GM18526 (cell line): ENCODE measurements around the gene FNDC3B.

ENCODE experiments used
- POLR2A ChIP-seq: IDR thresholded peaks from 3 replicates; pipeline ENCODE4 v1.6.1; 2011; ENCODE audit not compliant: insufficient read length; ENCODE audit errors: extremely low read depth

FNDC3B gene

GRCh38 chr3:172138792-172139507, 99.6 kb downstream of the FNDC3B start:
- TF ChIP-seq POLR2A: no peak

- no peak for TF ChIP-seq POLR2A
These were observed 100.3 kb downstream of the FNDC3B start for GRCh38 chr3:172139528-172140276.

- no peak for TF ChIP-seq POLR2A
These were observed 101.4 kb downstream of the FNDC3B start for GRCh38 chr3:172140499-172141391.

- no peak for TF ChIP-seq POLR2A
These were observed 102.9 kb downstream of the FNDC3B start for GRCh38 chr3:172142051-172142863.

GRCh38 chr3:172142864-172143451, 103.6 kb downstream of the FNDC3B start:
- TF ChIP-seq POLR2A: no peak

- TF ChIP-seq POLR2A: no peak
These were observed 104.5 kb downstream of the FNDC3B start for GRCh38 chr3:172143739-172144497.

GRCh38 chr3:172144601-172145000, 105.2 kb downstream of the FNDC3B start:
- TF ChIP-seq POLR2A: no peak

GRCh38 chr3:172145031-172145686, 105.8 kb downstream of the FNDC3B start:
- TF ChIP-seq POLR2A: no peak

- TF ChIP-seq POLR2A: no peak
These were observed 107.0 kb downstream of the FNDC3B start for GRCh38 chr3:172146349-172146748.

GRCh38 chr3:172147113-172147818, 107.9 kb downstream of the FNDC3B start:
- TF ChIP-seq POLR2A: no peak

- TF ChIP-seq POLR2A: no peak
These were observed 108.9 kb downstream of the FNDC3B start for GRCh38 chr3:172148241-172148640.

GRCh38 chr3:172148702-172149565, 109.6 kb downstream of the FNDC3B start:
- TF ChIP-seq POLR2A: no peak

- no peak for TF ChIP-seq POLR2A
These were observed 110.9 kb downstream of the FNDC3B start for GRCh38 chr3:172150268-172150667.
